Activated CD8-positive, alpha-beta memory T cell treated with anti-CD3 and anti-CD28 coated beads, Interleukin-2, amount 50 U/mL, for 24 hours (primary cell): ENCODE results near the gene HAPLN3.

Experiments used
- DNase-seq: peaks from one replicate; pipeline ENCODE4 v3.0.0-alpha.2; 2020; ENCODE audit errors: extremely low read depth

Gene HAPLN3

DNA sequence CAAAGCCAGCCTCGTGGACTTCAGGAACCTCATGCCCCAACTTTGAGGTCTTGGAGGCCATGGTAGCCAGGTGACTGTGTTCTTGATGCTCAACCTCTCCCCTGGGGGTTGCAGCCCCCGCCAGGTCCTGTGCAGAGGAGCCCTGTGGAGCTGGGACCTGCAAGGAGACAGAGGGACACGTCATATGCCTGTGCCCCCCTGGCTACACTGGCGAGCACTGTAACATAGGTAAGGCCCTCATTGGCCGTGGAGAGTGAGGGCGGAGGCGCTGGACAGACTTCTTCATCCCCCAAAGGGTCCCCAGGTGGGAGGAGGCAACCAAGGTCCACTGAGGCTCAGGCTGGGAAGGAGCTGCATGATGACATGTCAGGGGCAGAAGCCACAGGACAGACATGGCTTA lies 35.1 kb downstream of the HAPLN3 start:
- DNase-seq = no peak

DNA sequence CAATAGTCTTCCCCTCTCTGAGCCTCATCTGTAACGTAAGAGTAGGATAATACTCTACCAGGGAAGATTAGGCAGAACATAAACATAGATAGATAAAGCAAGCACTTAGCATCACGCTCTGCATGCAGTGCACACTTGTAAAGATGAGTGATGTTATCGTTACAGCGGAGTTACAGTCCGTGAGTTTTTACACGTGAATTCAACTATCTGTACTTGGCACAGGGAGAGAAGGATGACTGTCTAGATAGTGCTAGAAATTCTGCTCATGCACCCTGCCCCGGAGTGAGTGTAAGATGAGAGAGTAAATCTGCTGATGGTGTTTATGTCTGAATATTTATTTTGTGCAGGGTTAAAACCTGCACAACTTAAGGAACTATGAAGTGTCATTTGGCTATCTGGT lies 35.8 kb downstream of the HAPLN3 start:
- no peak for DNase-seq

DNA sequence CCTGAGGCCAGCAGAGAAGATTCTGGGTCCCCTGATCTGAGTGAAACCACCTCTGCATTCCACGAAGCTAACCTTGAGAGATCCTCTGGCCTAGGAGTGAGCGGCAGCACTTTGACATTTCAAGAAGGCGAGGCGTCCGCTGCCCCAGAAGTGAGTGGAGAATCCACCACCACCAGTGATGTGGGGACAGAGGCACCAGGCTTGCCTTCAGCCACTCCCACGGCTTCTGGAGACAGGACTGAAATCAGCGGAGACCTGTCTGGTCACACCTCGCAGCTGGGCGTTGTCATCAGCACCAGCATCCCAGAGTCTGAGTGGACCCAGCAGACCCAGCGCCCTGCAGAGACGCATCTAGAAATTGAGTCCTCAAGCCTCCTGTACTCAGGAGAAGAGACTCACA lies 36.4 kb downstream of the HAPLN3 start:
- DNase-seq = no peak

GRCh38 chr15:88852476-88852875 lies 42.9 kb downstream of the HAPLN3 start:
- no peak for DNase-seq

- DNase-seq = no peak
Measured at GRCh38 chr15:88849376-88850072, 45.8 kb downstream of the HAPLN3 start.

DNA sequence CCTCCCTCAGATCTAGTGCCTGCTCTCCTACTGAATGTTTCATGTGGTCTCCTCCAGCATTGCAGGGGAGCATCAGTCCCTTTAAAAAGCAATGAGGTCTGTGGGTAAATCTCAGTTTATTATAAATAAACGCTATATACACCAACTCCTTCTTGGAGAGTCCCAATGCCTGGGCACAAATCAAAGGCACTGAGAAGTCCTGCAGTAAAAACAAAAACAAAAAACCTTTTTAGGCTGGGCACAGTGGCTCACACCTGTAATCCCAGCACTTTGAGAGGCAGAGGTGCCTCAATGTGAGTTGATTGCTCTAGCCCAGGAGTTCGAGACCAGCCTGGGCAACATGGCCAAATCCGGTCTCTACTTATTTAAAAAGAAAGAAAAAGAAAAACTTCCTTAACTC lies 47.1 kb downstream of the HAPLN3 start:
- DNase-seq = no peak

DNA sequence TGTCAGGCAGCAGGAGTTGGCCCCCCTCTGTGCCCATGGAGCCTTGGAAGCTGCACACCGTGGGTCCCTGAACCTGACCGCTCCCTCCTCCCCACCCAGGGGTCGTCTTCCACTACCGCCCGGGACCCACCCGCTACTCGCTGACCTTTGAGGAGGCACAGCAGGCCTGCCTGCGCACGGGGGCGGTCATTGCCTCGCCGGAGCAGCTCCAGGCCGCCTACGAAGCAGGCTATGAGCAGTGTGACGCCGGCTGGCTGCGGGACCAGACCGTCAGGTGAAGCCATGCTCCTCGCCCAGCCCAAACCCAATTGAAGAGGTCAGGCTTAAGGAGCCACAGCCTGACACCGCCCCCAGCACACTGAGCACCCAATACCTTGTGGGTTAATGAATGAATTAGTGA lies 48.2 kb downstream of the HAPLN3 start:
- no peak for DNase-seq

GRCh38 chr15:88845616-88846015 lies 49.7 kb downstream of the HAPLN3 start:
- no peak for DNase-seq

DNA sequence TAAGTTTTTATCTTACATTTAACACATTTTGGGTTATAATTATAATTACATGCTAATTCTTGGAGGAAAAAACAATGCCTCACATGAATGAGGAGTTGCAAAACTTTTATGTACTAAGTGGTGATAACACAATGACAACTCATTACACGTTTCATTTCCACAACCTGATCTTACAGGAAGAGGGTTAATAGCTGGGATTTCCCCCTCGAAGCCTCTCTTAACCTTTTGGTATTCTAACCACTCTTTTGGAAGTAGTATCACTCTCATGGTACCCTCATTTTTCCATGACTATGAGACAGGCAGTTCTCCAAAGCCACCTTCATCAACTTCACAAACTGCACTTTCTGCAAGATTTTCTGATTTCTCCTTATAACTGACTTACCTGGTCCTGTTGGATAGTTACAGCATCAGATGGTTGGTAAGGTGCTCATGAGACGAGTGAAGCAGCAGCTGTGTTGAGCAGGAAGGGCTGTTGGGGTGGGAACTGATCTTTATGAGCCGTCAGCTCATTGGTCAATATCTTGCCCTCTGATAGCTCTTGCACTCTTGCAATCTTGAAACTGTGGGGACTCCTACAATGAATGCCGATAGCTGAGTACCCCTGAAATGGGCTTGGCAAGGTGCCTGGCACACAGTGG lies 50.5 kb downstream of the HAPLN3 start:
- DNase-seq = no peak

GRCh38 chr15:88843334-88843733 lies 52.0 kb downstream of the HAPLN3 start:
- DNase-seq = no peak

GRCh38 chr15:88842156-88842555 lies 53.2 kb downstream of the HAPLN3 start:
- DNase-seq = no peak

DNA sequence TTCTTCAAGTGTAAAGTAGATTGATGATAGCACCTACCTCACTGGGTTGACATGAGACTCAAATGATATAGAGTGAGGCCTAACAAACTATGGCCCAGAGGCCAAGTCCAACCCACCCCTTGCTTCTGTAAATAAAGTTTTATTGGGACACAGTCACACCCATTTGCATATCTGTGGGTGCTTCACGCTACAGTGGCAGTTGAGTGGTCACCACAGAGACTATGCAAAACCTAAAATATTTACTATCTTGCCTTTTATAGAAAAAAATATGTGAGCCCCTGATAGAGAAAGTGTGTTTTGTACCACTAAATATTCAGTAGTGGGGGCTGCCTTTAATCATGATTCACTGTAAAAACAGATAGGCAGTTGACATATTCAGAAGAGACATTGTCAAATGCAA lies 54.1 kb downstream of the HAPLN3 start:
- DNase-seq = no peak

DNA sequence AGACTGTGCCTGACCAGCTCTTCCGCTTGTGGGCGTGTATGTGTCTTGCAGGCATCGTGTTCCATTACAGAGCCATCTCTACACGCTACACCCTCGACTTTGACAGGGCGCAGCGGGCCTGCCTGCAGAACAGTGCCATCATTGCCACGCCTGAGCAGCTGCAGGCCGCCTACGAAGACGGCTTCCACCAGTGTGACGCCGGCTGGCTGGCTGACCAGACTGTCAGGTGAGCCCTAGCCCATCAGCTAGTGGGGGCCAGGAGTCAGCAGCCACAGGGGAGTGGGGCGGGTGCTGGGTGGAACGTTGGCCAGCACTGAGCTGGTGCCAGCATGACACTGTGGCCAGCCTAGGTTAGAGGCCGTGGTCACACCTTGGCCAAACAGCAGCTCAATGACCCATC lies 55.4 kb downstream of the HAPLN3 start:
- DNase-seq = no peak

- no peak for DNase-seq
Measured at GRCh38 chr15:88839146-88839545, 56.2 kb downstream of the HAPLN3 start.

DNA sequence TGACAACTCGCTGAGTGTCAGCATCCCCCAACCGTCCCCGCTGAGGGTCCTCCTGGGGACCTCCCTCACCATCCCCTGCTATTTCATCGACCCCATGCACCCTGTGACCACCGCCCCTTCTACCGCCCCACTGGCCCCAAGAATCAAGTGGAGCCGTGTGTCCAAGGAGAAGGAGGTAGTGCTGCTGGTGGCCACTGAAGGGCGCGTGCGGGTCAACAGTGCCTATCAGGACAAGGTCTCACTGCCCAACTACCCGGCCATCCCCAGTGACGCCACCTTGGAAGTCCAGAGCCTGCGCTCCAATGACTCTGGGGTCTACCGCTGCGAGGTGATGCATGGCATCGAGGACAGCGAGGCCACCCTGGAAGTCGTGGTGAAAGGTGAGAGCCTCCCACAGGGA lies 56.7 kb downstream of the HAPLN3 start:
- DNase-seq = no peak

GRCh38 chr15:88835646-88836045 lies 59.7 kb downstream of the HAPLN3 start:
- no peak for DNase-seq

DNA sequence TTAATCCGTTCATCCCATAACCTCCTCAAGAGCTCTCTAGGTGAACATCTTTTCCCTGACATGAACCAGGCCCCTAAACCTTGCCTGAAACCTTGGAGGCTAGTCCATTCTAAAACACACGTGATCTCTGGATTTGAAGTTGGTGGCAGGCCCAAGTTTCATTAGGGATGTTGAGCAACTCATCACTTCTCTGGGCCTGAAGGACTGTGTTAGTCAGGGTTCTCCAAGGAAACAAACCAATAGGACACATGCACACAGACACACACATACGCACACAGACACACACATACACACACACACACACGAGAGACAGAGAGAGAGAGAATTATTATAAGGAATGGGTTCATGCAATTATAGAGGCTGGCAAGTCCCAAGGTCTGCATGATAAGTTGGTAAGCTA lies 60.2 kb downstream of the HAPLN3 start:
- no peak for DNase-seq

GRCh38 chr15:88834211-88834812 lies 61.0 kb downstream of the HAPLN3 start:
- no peak for DNase-seq

- DNase-seq = no peak
Measured at GRCh38 chr15:88833731-88834100, 61.6 kb downstream of the HAPLN3 start.

GRCh38 chr15:88832820-88833730 lies 62.3 kb downstream of the HAPLN3 start:
- DNase-seq = no peak

DNA sequence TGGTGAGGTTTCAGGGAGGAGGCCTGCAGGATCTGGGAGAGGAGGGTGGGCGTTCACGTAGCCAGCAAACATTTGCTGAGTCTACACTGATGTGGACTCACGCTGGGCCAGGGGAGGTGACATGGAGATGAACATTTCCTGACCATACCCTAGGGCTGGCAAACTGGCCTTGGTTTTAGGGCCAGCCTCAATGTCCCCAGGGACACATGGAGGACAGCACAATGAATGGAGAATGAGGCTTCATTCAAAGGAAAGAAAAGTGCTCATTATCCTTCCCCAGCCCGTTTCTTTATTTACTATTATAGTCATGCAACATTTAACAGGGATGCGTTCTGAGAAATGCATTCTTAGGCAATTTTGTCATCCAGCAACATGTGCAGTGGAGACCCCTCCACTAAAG lies 65.3 kb downstream of the HAPLN3 start:
- no peak for DNase-seq

DNA sequence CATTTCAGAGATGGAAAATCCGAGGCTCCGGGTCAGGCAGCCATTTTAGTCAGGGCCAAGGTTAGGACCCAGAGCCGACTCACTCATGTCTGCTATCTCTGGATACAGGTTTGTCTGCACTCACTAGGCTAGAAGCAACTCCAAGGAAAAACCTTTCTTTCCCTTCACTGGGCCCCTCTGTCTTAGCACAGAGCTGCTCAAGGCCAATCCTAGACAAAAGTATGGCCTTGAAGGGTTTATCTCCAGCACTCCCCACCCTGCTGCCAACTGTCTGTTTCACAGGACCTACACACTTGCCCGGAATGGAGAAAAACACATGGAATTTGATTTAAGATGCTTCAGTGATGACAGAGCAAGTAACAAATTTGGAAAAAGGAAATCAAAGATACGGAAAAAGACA lies 66.6 kb downstream of the HAPLN3 start:
- DNase-seq = no peak
